ENCODE measurements around the gene AK5. TPM values are rescaled to one million over a fixed set of nuclear protein-coding genes. Genes with fewer than 3 reads are reported as not detected.

The AK5 gene
- total RNA-seq, 1 donor, result 25.3 TPM

DNA sequence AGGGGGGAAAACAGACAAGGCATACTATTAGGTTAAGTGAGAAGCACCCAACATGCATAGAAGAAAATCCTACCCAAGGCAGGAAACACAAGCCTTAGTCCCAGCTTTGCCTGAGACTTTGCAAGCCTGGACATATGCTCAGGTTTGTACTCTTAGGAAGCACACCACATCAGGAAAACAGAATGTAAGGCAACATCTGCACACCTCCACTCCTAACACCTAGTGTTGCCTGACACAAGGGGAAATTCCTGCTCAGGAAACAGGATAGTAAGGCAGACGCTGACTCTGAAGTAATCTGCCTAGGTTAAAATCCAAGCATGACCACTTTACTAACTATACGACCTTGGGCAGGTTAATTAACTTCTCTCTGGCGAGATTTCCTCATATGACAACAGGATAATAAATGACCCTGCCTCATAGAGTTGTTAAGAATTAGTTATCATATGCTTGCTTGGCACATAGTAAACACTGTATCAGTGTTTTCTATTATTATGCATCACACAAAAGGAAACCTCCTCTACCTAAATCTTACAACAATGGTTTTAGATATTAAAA, 280.9 kb downstream of the AK5 start:
- Histone ChIP-seq H3K79me2 (ENCODE audit: insufficient read depth, low read length) (no peaks in the 10 kb centered on the region), H3K27me3 (ENCODE audit: insufficient read depth, low read length) (no peaks in the 10 kb centered on the region), H3K36me3 (ENCODE audit: insufficient read depth, low read length) (peaks cover 50% of the 10 kb centered on the region), H3K27ac (ENCODE audit: low read depth, low read length) (no peak overlapping the region), H4K20me1 (ENCODE audit: insufficient read depth, low read length) (no peaks in the 10 kb centered on the region), H3K4me2 (ENCODE audit: insufficient read depth, low read length) (no peak overlapping the region), H3K4me1 (ENCODE audit: insufficient read depth, low read length) (no peaks in the 10 kb centered on the region), H3K9me3 (ENCODE audit: low read depth, low read length) (no peaks in the 10 kb centered on the region), H3K4me3 (ENCODE audit: insufficient read depth, low read length) (no peak overlapping the region), H2AFZ (ENCODE audit: low read length) (no peak overlapping the region)
- DNase-seq (ENCODE audit: insufficient read length, low spot score, missing footprints), result no peak
- TF ChIP-seq, protein P1, sequence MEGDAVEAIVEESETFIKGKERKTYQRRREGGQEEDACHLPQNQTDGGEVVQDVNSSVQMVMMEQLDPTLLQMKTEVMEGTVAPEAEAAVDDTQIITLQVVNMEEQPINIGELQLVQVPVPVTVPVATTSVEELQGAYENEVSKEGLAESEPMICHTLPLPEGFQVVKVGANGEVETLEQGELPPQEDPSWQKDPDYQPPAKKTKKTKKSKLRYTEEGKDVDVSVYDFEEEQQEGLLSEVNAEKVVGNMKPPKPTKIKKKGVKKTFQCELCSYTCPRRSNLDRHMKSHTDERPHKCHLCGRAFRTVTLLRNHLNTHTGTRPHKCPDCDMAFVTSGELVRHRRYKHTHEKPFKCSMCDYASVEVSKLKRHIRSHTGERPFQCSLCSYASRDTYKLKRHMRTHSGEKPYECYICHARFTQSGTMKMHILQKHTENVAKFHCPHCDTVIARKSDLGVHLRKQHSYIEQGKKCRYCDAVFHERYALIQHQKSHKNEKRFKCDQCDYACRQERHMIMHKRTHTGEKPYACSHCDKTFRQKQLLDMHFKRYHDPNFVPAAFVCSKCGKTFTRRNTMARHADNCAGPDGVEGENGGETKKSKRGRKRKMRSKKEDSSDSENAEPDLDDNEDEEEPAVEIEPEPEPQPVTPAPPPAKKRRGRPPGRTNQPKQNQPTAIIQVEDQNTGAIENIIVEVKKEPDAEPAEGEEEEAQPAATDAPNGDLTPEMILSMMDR (IDR thresholded peaks at IDR 0.05; ENCODE audit: extremely low read depth, low read depth, low read length), result no peak

GRCh38 chr1:77565321-77565720, 283.5 kb downstream of the AK5 start:
- Histone ChIP-seq H3K36me3 (ENCODE audit: insufficient read depth, low read length) (peaks cover 50% of the 10 kb centered on the region), H4K20me1 (ENCODE audit: insufficient read depth, low read length) (no peaks in the 10 kb centered on the region)

GRCh38 chr1:77571642-77572041, 289.8 kb downstream of the AK5 start:
- H3K27me3 ChIP-seq (ENCODE audit: insufficient read depth, low read length), result no peaks in the 10 kb centered on the region
- no peaks in the 10 kb centered on the region for H3K4me1 ChIP-seq (ENCODE audit: insufficient read depth, low read length)
- H3K27ac ChIP-seq (ENCODE audit: low read depth, low read length), result no peak overlapping the region
- peaks cover 50% of the 10 kb centered on the region for H3K36me3 ChIP-seq (ENCODE audit: insufficient read depth, low read length)
- TF ChIP-seq, protein P1 (IDR thresholded peaks at IDR 0.05; ENCODE audit: extremely low read depth, low read depth, low read length), result no peak
- H3K9me3 ChIP-seq (ENCODE audit: low read depth, low read length), result no peaks in the 10 kb centered on the region
- DNase-seq (ENCODE audit: insufficient read length, low spot score, missing footprints), result no peak
- H3K4me2 ChIP-seq (ENCODE audit: insufficient read depth, low read length), result no peak overlapping the region
- H3K79me2 ChIP-seq (ENCODE audit: insufficient read depth, low read length), result no peaks in the 10 kb centered on the region
- H4K20me1 ChIP-seq (ENCODE audit: insufficient read depth, low read length), result no peaks in the 10 kb centered on the region
- H2AFZ ChIP-seq (ENCODE audit: low read length), result no peak overlapping the region
- H3K4me3 ChIP-seq (ENCODE audit: insufficient read depth, low read length), result no peak overlapping the region

More at GRCh38 chr1:77565321-77565720, 283.5 kb downstream of the AK5 start:
- Histone ChIP-seq H3K9me3 (ENCODE audit: low read depth, low read length) (no peaks in the 10 kb centered on the region), H3K4me2 (ENCODE audit: insufficient read depth, low read length) (no peak overlapping the region), H3K27me3 (ENCODE audit: insufficient read depth, low read length) (no peaks in the 10 kb centered on the region), H3K27ac (ENCODE audit: low read depth, low read length) (no peak overlapping the region), H2AFZ (ENCODE audit: low read length) (no peak overlapping the region), H3K4me3 (ENCODE audit: insufficient read depth, low read length) (no peak overlapping the region), H3K4me1 (ENCODE audit: insufficient read depth, low read length) (no peaks in the 10 kb centered on the region), H3K79me2 (ENCODE audit: insufficient read depth, low read length) (no peaks in the 10 kb centered on the region)
- TF ChIP-seq, protein P1 (IDR thresholded peaks at IDR 0.05; ENCODE audit: extremely low read depth, low read depth, low read length), result no peak
- DNase-seq (ENCODE audit: insufficient read length, low spot score, missing footprints), result no peak

DNA sequence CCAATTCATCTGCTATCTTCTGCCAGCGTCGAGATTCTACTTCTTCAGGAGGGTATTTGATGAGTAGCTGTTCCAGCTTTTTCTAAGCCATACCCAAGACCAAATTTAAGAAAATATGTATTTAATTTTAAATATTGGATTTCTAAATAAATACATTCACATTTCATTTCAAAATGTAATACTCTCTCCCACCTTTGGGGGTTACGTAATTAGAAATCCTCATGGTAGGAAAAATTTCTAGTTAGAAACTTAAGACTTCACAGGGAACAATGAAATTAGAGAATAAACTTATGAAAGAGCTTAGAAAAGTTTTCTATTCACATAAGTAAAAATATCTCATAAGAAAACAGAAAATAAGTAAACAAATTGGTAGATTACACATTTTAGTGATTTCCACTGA, 297.7 kb downstream of the AK5 start:
- no peak for DNase-seq (ENCODE audit: insufficient read length, low spot score, missing footprints)

More for the DNA sequence above, 297.7 kb downstream of the AK5 start:
- Histone ChIP-seq H3K79me2 (ENCODE audit: insufficient read depth, low read length) (no peaks in the 10 kb centered on the region), H3K9me3 (ENCODE audit: low read depth, low read length) (no peaks in the 10 kb centered on the region), H3K36me3 (ENCODE audit: insufficient read depth, low read length) (peaks cover 67% of the 10 kb centered on the region), H3K4me2 (ENCODE audit: insufficient read depth, low read length) (no peak overlapping the region), H3K27me3 (ENCODE audit: insufficient read depth, low read length) (no peaks in the 10 kb centered on the region), H4K20me1 (ENCODE audit: insufficient read depth, low read length) (no peaks in the 10 kb centered on the region), H3K4me3 (ENCODE audit: insufficient read depth, low read length) (no peak overlapping the region), H3K27ac (ENCODE audit: low read depth, low read length) (no peak overlapping the region), H2AFZ (ENCODE audit: low read length) (no peak overlapping the region), H3K4me1 (ENCODE audit: insufficient read depth, low read length) (no peaks in the 10 kb centered on the region)
- TF ChIP-seq, protein P1 (IDR thresholded peaks at IDR 0.05; ENCODE audit: extremely low read depth, low read depth, low read length), result no peak

Data from osteoblast (primary cell).